B cell (primary cell): ENCODE results near the gene NLRP10. TPM values are rescaled to one million over a fixed set of nuclear protein-coding genes. Genes with fewer than 3 reads are reported as not detected.

Experiments
- ATAC-seq: fragments of 200-7000 bp; cut with Tn5 transposase; one replicate; pipeline ENCODE4 v1.10.0; 2021; ENCODE audit warnings: low read depth, mild to moderate bottlenecking, moderate number of reproducible peaks, moderate library complexity
- CTCF ChIA-PET: fragments of 350-600 bp; sonication (Branson Sonifier 250); formaldehyde crosslinking; loops from one replicate; lab custom pipeline; 2021; ENCODE audit warnings: antibody characterized with exemption, inconsistent platforms; lab: Charles Lee
- POLR2A ChIA-PET: fragments of 350-600 bp; sonication (Branson Sonifier 250); formaldehyde crosslinking; loops from one replicate; lab custom pipeline; 2021; ENCODE audit warnings: antibody characterized with exemption; lab: Charles Lee
- DNase-seq: peaks from one replicate; pipeline ENCODE4 v3.0.0; 2013
- H2AFZ ChIP-seq: 2 replicates; pipeline ENCODE4 v1.6.1; 2012; ENCODE audit warnings: mild to moderate bottlenecking, low read depth, low read length; ENCODE audit not compliant: insufficient read depth, poor library complexity, severe bottlenecking
- H3K27ac ChIP-seq, 2 donors: 1 replicate in 1 of 2; 2 replicates in 1 of 2; pipeline ENCODE4 v1.5.1; 2012 to 2013; ENCODE audit warnings: low read length in 2 of 2, mild to moderate bottlenecking in 2 of 2, moderate library complexity in 1 of 2
- H3K27me3 ChIP-seq, 4 experiments: fragments of 200-600 bp in 1 of 4; sonication (generic) in 1 of 4; replicated peaks in 1 of 4; 1 replicate in 2 of 4; 2 replicates in 2 of 4; pipeline versions ENCODE4 v1.6.1 to v1.7.0; 2013 to 2016; ENCODE audit warnings: low read length in 3 of 4, mild to moderate bottlenecking in 2 of 4, mixed read lengths in 1 of 4, moderate library complexity in 1 of 4; ENCODE audit not compliant: insufficient read depth in 4 of 4, control insufficient read depth in 3 of 4; ENCODE audit errors: control extremely low read depth in 1 of 4
- H3K36me3 ChIP-seq, 2 experiments: replicated peaks in 1 of 2; 1 replicate in 1 of 2; 2 replicates in 1 of 2; pipeline versions ENCODE4 v1.6.1 to v1.7.1; 2013; ENCODE audit warnings: low read length in 1 of 2; ENCODE audit not compliant: insufficient read depth in 2 of 2, control insufficient read depth in 1 of 2; ENCODE audit errors: control extremely low read depth in 1 of 2, extremely low read depth in 1 of 2
- H3K4me1 ChIP-seq, 2 donors: fragments of 200-600 bp in 1 of 2; sonication (generic) in 1 of 2; 1 replicate in 1 of 2; 2 replicates in 1 of 2; pipeline versions ENCODE4 v1.5.1 to v1.6.1; 2013 to 2017; ENCODE audit warnings: low read length in 2 of 2; ENCODE audit not compliant: control insufficient read depth in 2 of 2, insufficient read depth in 2 of 2
- H3K4me2 ChIP-seq: replicated peaks from 2 replicates; pipeline ENCODE3; 2012; ENCODE audit warnings: mild to moderate bottlenecking, low read depth, low read length; ENCODE audit not compliant: poor library complexity, severe bottlenecking
- H3K4me3 ChIP-seq, 5 experiments: fragments of 200-600 bp in 1 of 5; sonication (generic) in 1 of 5; 1 replicate in 3 of 5; 2 replicates in 2 of 5; pipeline versions ENCODE4 v1.5.1 to v1.7.0; 2011 to 2016; ENCODE audit warnings: low read length in 4 of 5, mild to moderate bottlenecking in 4 of 5, low read depth in 2 of 5, control low read depth in 1 of 5, moderate library complexity in 1 of 5; ENCODE audit not compliant: insufficient read depth in 1 of 5; ENCODE audit errors: control extremely low read depth in 1 of 5, extremely low read depth in 1 of 5
- H3K79me2 ChIP-seq: fragments of 200-600 bp; sonication (generic); one replicate; pipeline ENCODE4 v1.6.0; 2016; ENCODE audit warnings: low read length; ENCODE audit not compliant: control insufficient read depth, insufficient read depth
- H3K9ac ChIP-seq: fragments of 200-600 bp; sonication (generic); 2 replicates; pipeline ENCODE4 v1.6.1; 2017; ENCODE audit warnings: mild to moderate bottlenecking, low read length, moderate library complexity
- H3K9me3 ChIP-seq, 3 donors: one replicate each; pipeline versions ENCODE4 v1.6.1 to v1.7.1; 2013; ENCODE audit warnings: low read length in 2 of 3; ENCODE audit not compliant: control insufficient read depth in 2 of 3, insufficient read depth in 1 of 3; ENCODE audit errors: control extremely low read depth in 1 of 3
- H4K20me1 ChIP-seq: 2 replicates; pipeline ENCODE4 v1.6.0; 2012; ENCODE audit warnings: mild to moderate bottlenecking, low read length; ENCODE audit not compliant: insufficient read depth, control insufficient read depth, poor library complexity, severe bottlenecking
- H3K27ac Mint-ChIP-seq: one replicate; pipeline ENCODE4 v1.8.0; 2021; ENCODE audit warnings: mixed read lengths
- H3K27me3 Mint-ChIP-seq: one replicate; pipeline ENCODE4 v1.8.0; 2021; ENCODE audit warnings: mixed read lengths
- H3K4me1 Mint-ChIP-seq: one replicate; pipeline ENCODE4 v1.8.0; 2021; ENCODE audit warnings: mixed read lengths
- H3K4me3 Mint-ChIP-seq: one replicate; pipeline ENCODE4 v1.8.0; 2021; ENCODE audit warnings: mixed read lengths
- H3K9me3 Mint-ChIP-seq: one replicate; pipeline ENCODE4 v1.8.0; 2022; ENCODE audit warnings: mixed read lengths; ENCODE audit not compliant: insufficient read depth
- CTCF ChIP-seq: fragments of 200-600 bp; IDR thresholded peaks from one replicate; pipeline ENCODE4 v1.8.0; 2022; ENCODE audit warnings: antibody characterized with exemption, mild to moderate bottlenecking
- EZH2 ChIP-seq: IDR thresholded peaks from 2 replicates; pipeline ENCODE4 v1.6.1; 2012; ENCODE audit warnings: borderline replicate concordance, low read depth, mild to moderate bottlenecking, moderate library complexity, low read length; ENCODE audit not compliant: insufficient read depth, poor library complexity, severe bottlenecking
- WGBS: methylation state at CpG from one replicate; pipeline ENCODE4 v1.1.5; 2013; ENCODE audit warnings: missing lambda C conversion rate; ENCODE audit not compliant: insufficient coverage; 5-methylcytosine and 5-hydroxymethylcytosine counted together
- intact Hi-C: fragments of 100-400 bp; cut with micrococcal nuclease; formaldehyde crosslinking; loops from one replicate; pipeline ENCODE4 v1.10.0; 2022
- polyA plus RNA-seq: library from polyadenylated mRNA; depleted of rRNA; stranded (reverse); fragments of >200 nt; gene quantifications from 2 replicates; pipeline ENCODE4 v1.2.3, GENCODE V29; 2012
- total RNA-seq, 2 donors: library from RNA; stranded (reverse); fragments of 120-200 nt in 1 of 2; gene quantifications; 1 replicate in 1 of 2; 2 replicates in 1 of 2; pipeline versions ENCODE4 v1.2.3 to v1.2.4, GENCODE V29; 2013 to 2022

NLRP10 gene
- total and polyA plus RNA-seq, 2 donors (not counting 1 experiment from before 2014, with no cell fraction given) = not detected

- H3K27me3 Mint-ChIP-seq = peaks cover 37% of the 10 kb centered on the region
- no peak for ATAC-seq
Measured at GRCh38 chr11:8011981-8012444, 46.8 kb upstream of the NLRP10 start.

GRCh38 chr11:8011371-8011770, 46.1 kb upstream of the NLRP10 start:
- H2AFZ ChIP-seq = no peak overlapping the region
- no peak for DNase-seq
- H3K4me1 ChIP-seq = no peaks in the 10 kb centered on the region
- no peaks in the 10 kb centered on the region for H3K36me3 ChIP-seq
- Mint-ChIP-seq H3K27ac (no peak overlapping the region), H3K4me1 (no peaks in the 10 kb centered on the region), H3K27me3 (peaks cover 31% of the 10 kb centered on the region), H3K9me3 (no peaks in the 10 kb centered on the region), H3K4me3 (no peak overlapping the region)
- no peak overlapping the region for H3K27ac ChIP-seq
- ChIA-PET CTCF (interaction anchor here (1.0 to 7.6 kb wide), 2 partner anchors 22 to 87 kb away, joined by 4 to 121 read pairs; no protein-coding TSS in a partner anchor), POLR2A (no interaction called here)
- H3K27me3 ChIP-seq = peaks cover 0 to 17% (median 6%) of the 10 kb centered on the region in 4 experiments
- TF ChIP-seq EZH2 = no peak
- no peak for TF ChIP-seq CTCF
- no peaks in the 10 kb centered on the region for H3K9me3 ChIP-seq
- intact Hi-C loops = no loop called here
- H4K20me1 ChIP-seq = no peaks in the 10 kb centered on the region
- H3K4me3 ChIP-seq = no peak overlapping the region
- no peak overlapping the region for H3K9ac ChIP-seq
- 67% methylated on average over 1 of the region's 2 CpGs for WGBS
- no peaks in the 10 kb centered on the region for H3K79me2 ChIP-seq
- no peak for ATAC-seq
- H3K4me2 ChIP-seq = no peak overlapping the region

More at GRCh38 chr11:8011981-8012444, 46.8 kb upstream of the NLRP10 start:
- WGBS = no CpG with 5 or more reads among the region's 4 CpGs
- TF ChIP-seq CTCF (no peak), EZH2 (no peak)
- POLR2A ChIA-PET = no interaction called here
- intact Hi-C loops = no loop called here
- CTCF ChIA-PET = no interaction called here
- H3K4me1 ChIP-seq = no peaks in the 10 kb centered on the region
- H3K27ac ChIP-seq = no peak overlapping the region
- no peaks in the 10 kb centered on the region for H3K9me3 Mint-ChIP-seq
- H3K27ac Mint-ChIP-seq = no peak overlapping the region
- no peak overlapping the region for H2AFZ ChIP-seq
- H3K4me3 ChIP-seq = no peak overlapping the region
- no peaks in the 10 kb centered on the region for H3K9me3 ChIP-seq
- H3K27me3 ChIP-seq = peaks cover 0 to 23% (median 10%) of the 10 kb centered on the region in 4 experiments
- DNase-seq = no peak
- H3K4me1 Mint-ChIP-seq = no peaks in the 10 kb centered on the region
- H3K4me3 Mint-ChIP-seq = no peak overlapping the region
- no peak overlapping the region for H3K4me2 ChIP-seq
- H4K20me1 ChIP-seq = no peaks in the 10 kb centered on the region
- H3K9ac ChIP-seq = no peak overlapping the region
- no peaks in the 10 kb centered on the region for H3K79me2 ChIP-seq
- H3K36me3 ChIP-seq = no peaks in the 10 kb centered on the region
